ENCODE results near the gene UBXN6.

GRCh38 chr19:4403005-4403761 lies 54.4 kb downstream of the UBXN6 start:
- no peak for TF ChIP-seq CTCF (IDR thresholded peaks at IDR 0.05)
- TF ChIP-seq ZFX (IDR thresholded peaks at IDR 0.05; ENCODE audit: borderline replicate concordance) = no peak
